Gastroesophageal sphincter (tissue), 3 donors: ENCODE measurements around the gene MYO7A.

Experiments
- CTCF ChIP-seq, 4 experiments: fragments of 200-600 bp in 2 of 4; fragments of 450-650 bp in 2 of 4; sonication (generic) in 1 of 4; IDR thresholded peaks; one replicate each; pipeline ENCODE4 v1.5.1; 2017 to 2019; ENCODE audit warnings: antibody characterized with exemption in 4 of 4, mild to moderate bottlenecking in 2 of 4, moderate library complexity in 2 of 4
- EP300 ChIP-seq: sonication (generic); formaldehyde crosslinking; IDR thresholded peaks from one replicate; pipeline ENCODE4 v1.6.1; 2017; ENCODE audit warnings: antibody characterized with exemption, mild to moderate bottlenecking
- POLR2AphosphoS5 ChIP-seq: sonication (generic); formaldehyde crosslinking; IDR thresholded peaks from one replicate; pipeline ENCODE4 v1.6.1; 2017; ENCODE audit warnings: antibody characterized with exemption

- TF ChIP-seq EP300 = no peak
- no peak for TF ChIP-seq POLR2AphosphoS5
- no peak for TF ChIP-seq CTCF (IDR thresholded peaks at IDR 0.05)
These were observed 44.3 kb upstream of the MYO7A start for GRCh38 chr11:77083566-77084245.
